ENCODE results near the gene MAP1S.

DNA sequence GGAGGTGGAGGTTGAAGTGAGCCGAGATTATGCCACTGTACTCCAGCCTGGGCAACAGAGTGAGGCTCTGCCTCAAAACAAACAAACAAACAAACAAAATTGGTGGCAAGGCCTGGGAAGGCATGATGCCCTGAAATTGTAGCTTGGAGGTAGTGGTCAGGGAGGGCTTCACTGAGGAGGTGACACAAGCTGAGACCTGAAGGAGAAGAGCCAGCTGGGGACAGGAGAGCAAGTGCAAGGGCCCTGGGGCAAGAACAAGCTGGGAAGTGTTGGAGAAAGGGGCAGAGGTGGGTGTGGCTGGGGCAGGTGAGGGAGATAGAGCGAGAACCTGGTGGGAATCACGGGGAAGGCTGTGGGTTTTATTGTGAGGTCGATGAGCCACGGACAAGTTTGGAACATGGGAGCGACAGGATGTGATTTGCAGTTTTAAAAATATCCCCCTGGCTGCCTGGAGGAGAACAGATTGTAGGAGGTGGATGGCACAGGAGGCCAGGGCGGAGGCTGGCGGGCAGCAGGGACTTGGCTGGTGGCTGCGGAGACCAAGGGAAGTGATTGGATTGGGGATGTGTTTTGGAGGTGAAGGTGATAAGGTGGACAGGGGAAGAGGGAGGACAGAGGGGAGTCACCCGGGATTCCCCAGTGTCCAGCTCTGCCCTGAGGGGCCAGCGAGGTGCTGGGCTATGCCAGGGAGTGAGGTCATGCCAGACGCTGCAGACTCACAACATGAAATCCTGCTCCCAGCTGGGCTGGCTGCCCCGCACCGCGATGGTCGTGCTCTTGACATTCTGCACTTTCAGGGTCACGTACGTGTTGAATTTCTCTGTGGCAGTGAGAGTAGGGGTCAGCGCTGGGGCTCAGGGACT, 45.1 kb upstream of the MAP1S start:
- TF ChIP-seq ZBTB10 (CRISPR knock-in tag; IDR thresholded peaks at IDR 0.05; ENCODE audit: borderline replicate concordance) (no peak), CTCF (CRISPR knock-in tag; IDR thresholded peaks at IDR 0.05) (no peak), ZBTB39 (CRISPR knock-in tag; IDR thresholded peaks at IDR 0.05) (no peak)
